Osteoblast (primary cell): ENCODE data around the gene CMTM8. TPM values are rescaled to one million over a fixed set of nuclear protein-coding genes. Genes with fewer than 3 reads are reported as not detected.
A peak's percentile ranks its signal among the peaks of the same experiment; 100 is the strongest.

ENCODE experiments used
- DNase-seq: peaks from one replicate; pipeline ENCODE4 v3.0.0; 2011; ENCODE audit warnings: low spot score, mixed read lengths; ENCODE audit not compliant: insufficient read length; ENCODE audit errors: missing footprints
- H2AFZ ChIP-seq: 2 replicates; pipeline ENCODE4 v1.6.0; 2011; ENCODE audit warnings: mild to moderate bottlenecking, low read length
- H3K27ac ChIP-seq: 2 replicates; pipeline ENCODE4 v1.5.1; 2011; ENCODE audit warnings: mild to moderate bottlenecking, low read depth, low read length, moderate library complexity
- H3K27me3 ChIP-seq: 2 replicates; pipeline ENCODE4 v1.6.0; 2012; ENCODE audit warnings: mild to moderate bottlenecking, control low read depth, inconsistent platforms, low read length, moderate library complexity; ENCODE audit not compliant: insufficient read depth
- H3K36me3 ChIP-seq: 2 replicates; pipeline ENCODE4 v1.5.1; 2011; ENCODE audit warnings: mild to moderate bottlenecking, low read length, control low read depth, moderate library complexity; ENCODE audit not compliant: insufficient read depth
- H3K4me1 ChIP-seq: 2 replicates; pipeline ENCODE4 v1.5.1; 2011; ENCODE audit warnings: mild to moderate bottlenecking, low read length, control low read depth, moderate library complexity; ENCODE audit not compliant: insufficient read depth
- H3K4me2 ChIP-seq: 2 replicates; pipeline ENCODE4 v1.6.0; 2011; ENCODE audit warnings: mild to moderate bottlenecking, low read length; ENCODE audit not compliant: insufficient read depth
- H3K4me3 ChIP-seq: fragments of 200-600 bp; sonication (generic); 3 replicates; pipeline ENCODE4 v1.5.1; 2012; ENCODE audit warnings: mild to moderate bottlenecking, low read length, inconsistent platforms; ENCODE audit not compliant: insufficient read depth
- H3K79me2 ChIP-seq: 2 replicates; pipeline ENCODE4 v1.6.0; 2012; ENCODE audit warnings: mild to moderate bottlenecking, low read length, control low read depth, inconsistent platforms; ENCODE audit not compliant: insufficient read depth
- H3K9me3 ChIP-seq: 2 replicates; pipeline ENCODE4 v1.5.1; 2011; ENCODE audit warnings: low read depth, low read length, control low read depth
- H4K20me1 ChIP-seq: 2 replicates; pipeline ENCODE4 v1.6.0; 2012; ENCODE audit warnings: mild to moderate bottlenecking, low read length, control low read depth; ENCODE audit not compliant: insufficient read depth
- total RNA-seq: library from RNA; depleted of rRNA; stranded (reverse); fragments of >200 nt; gene quantifications from 2 replicates; pipeline ENCODE4 v1.2.3, GENCODE V29; 2012
- TF ChIP-seq, protein P1 (sequence below): IDR thresholded peaks from 2 replicates; pipeline ENCODE4 v1.5.1; 2011; ENCODE audit warnings: mild to moderate bottlenecking, low read depth, low read length, moderate library complexity; ENCODE audit errors: extremely low read depth

CMTM8 gene
- total RNA-seq, 1 donor, result 1.4 TPM

DNA sequence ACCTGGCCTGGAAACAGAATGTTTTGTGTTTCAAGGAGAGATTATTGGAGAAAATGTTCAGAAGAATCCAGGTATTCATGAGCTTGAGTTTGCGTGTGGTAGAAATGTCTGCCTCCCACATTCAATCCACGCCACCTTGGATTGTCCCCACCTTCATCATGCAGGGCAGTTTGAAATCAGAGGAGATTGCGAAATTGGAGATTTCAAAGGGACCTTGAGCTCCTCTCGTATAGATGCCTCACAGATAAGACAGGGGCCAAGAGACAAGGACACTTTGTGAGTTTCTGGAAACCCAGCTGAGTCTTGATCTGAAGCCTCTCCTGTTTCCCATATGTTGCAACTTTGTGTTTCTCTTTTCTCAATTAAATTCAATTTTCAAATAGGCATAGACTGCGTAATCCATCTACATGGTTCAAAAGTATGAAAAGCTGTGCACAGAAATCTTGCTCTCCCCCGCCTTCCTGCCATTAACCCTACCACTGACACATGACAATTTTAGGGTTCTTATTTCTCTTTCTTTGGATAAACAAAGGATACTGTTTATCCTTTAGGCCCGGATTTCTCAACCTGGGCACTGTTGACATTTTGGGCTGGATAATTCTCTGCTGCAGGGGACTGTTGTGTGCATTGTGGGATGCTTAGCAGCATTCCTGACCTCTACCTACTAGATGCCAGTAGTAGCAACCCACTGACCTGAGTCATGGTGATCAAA, 53.8 kb downstream of the CMTM8 start:
- no peaks in the 10 kb centered on the region for H3K4me1 ChIP-seq
- no peak overlapping the region for H3K4me3 ChIP-seq
- H3K4me2 ChIP-seq, result no peak overlapping the region
- no peak for DNase-seq
- H2AFZ ChIP-seq, result no peak overlapping the region
- no peaks in the 10 kb centered on the region for H4K20me1 ChIP-seq
- H3K9me3 ChIP-seq, result no peaks in the 10 kb centered on the region
- H3K79me2 ChIP-seq, result no peaks in the 10 kb centered on the region
- TF ChIP-seq, protein P1, sequence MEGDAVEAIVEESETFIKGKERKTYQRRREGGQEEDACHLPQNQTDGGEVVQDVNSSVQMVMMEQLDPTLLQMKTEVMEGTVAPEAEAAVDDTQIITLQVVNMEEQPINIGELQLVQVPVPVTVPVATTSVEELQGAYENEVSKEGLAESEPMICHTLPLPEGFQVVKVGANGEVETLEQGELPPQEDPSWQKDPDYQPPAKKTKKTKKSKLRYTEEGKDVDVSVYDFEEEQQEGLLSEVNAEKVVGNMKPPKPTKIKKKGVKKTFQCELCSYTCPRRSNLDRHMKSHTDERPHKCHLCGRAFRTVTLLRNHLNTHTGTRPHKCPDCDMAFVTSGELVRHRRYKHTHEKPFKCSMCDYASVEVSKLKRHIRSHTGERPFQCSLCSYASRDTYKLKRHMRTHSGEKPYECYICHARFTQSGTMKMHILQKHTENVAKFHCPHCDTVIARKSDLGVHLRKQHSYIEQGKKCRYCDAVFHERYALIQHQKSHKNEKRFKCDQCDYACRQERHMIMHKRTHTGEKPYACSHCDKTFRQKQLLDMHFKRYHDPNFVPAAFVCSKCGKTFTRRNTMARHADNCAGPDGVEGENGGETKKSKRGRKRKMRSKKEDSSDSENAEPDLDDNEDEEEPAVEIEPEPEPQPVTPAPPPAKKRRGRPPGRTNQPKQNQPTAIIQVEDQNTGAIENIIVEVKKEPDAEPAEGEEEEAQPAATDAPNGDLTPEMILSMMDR, result no peak
- H3K27me3 ChIP-seq, result no peaks in the 10 kb centered on the region
- H3K27ac ChIP-seq, result no peak overlapping the region
- no peaks in the 10 kb centered on the region for H3K36me3 ChIP-seq

DNA sequence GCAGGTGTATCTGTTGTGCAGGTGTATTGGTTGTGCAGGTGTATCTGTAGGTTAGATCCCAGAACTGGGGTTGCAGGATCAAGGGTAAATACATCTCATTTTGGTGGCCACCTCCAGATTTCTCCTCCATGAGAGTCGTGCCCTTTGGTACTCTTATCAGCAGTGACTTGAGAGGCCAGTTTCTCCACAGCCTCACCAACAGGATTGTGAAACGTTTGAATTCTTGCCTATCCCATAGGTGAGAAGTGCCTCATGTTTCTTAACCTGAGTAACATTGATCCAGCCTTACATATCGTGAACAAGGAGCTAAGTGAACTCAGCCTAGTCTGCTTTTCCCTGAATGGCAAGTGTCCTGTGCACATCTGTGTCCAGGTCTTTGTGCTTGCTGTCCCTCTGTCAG, 55.4 kb downstream of the CMTM8 start:
- Histone ChIP-seq H3K27me3 (no peaks in the 10 kb centered on the region), H3K79me2 (no peaks in the 10 kb centered on the region), H3K9me3 (no peaks in the 10 kb centered on the region), H3K36me3 (no peaks in the 10 kb centered on the region), H3K27ac (no peak overlapping the region), H3K4me2 (no peak overlapping the region), H3K4me3 (no peak overlapping the region), H4K20me1 (no peaks in the 10 kb centered on the region), H2AFZ (no peak overlapping the region), H3K4me1 (no peaks in the 10 kb centered on the region)
- no peak for DNase-seq
- TF ChIP-seq, protein P1, result no peak

GRCh38 chr3:32296251-32297204, 58.0 kb downstream of the CMTM8 start:
- no peaks in the 10 kb centered on the region for H4K20me1 ChIP-seq
- peak; percentile 89 for DNase-seq
- H3K9me3 ChIP-seq, result no peaks in the 10 kb centered on the region
- H2AFZ ChIP-seq, result no peak overlapping the region
- H3K36me3 ChIP-seq, result no peaks in the 10 kb centered on the region
- no peak overlapping the region for H3K4me3 ChIP-seq
- TF ChIP-seq, protein P1, result peak; percentile 96
- H3K27me3 ChIP-seq, result no peaks in the 10 kb centered on the region
- no peak overlapping the region for H3K27ac ChIP-seq
- no peaks in the 10 kb centered on the region for H3K79me2 ChIP-seq
- H3K4me1 ChIP-seq, result no peaks in the 10 kb centered on the region
- H3K4me2 ChIP-seq, result no peak overlapping the region

GRCh38 chr3:32297366-32297765, 58.9 kb downstream of the CMTM8 start:
- TF ChIP-seq, protein P1, result no peak
- no peak for DNase-seq
- no peaks in the 10 kb centered on the region for H3K9me3 ChIP-seq
- H3K27me3 ChIP-seq, result no peaks in the 10 kb centered on the region
- no peak overlapping the region for H3K4me2 ChIP-seq
- H4K20me1 ChIP-seq, result no peaks in the 10 kb centered on the region
- no peaks in the 10 kb centered on the region for H3K79me2 ChIP-seq
- no peak overlapping the region for H3K4me3 ChIP-seq
- no peaks in the 10 kb centered on the region for H3K4me1 ChIP-seq
- no peaks in the 10 kb centered on the region for H3K36me3 ChIP-seq
- H2AFZ ChIP-seq, result no peak overlapping the region
- H3K27ac ChIP-seq, result no peak overlapping the region
